Fibroblast of lung (primary cell): ENCODE results near the gene CNPY2.

Experiments
- CTCF ChIP-seq, 2 donors: IDR thresholded peaks in 1 of 2; conservative IDR thresholded peaks in 1 of 2; 1 replicate in 1 of 2; 2 replicates in 1 of 2; pipeline ENCODE4 v1.5.1; 2011 to 2012; ENCODE audit warnings: low read length in 2 of 2, control low read depth in 1 of 2, inconsistent platforms in 1 of 2, low read depth in 1 of 2, mild to moderate bottlenecking in 1 of 2
- EZH2 ChIP-seq: IDR thresholded peaks from 2 replicates; pipeline ENCODE4 v1.5.1; 2012; ENCODE audit warnings: low read length, control low read depth, mild to moderate bottlenecking; ENCODE audit errors: missing control alignments

GRCh38 chr12:56282579-56282978, 33.2 kb downstream of the CNPY2 start:
- TF ChIP-seq EZH2 = no peak
- TF ChIP-seq CTCF (conservative IDR thresholded peaks at IDR 0.05 in 1 of 2, IDR thresholded peaks at IDR 0.05 in 1 of 2; ENCODE audit: low read depth in 1 of 2, low read length in 2 of 2) = no peak
